ENCODE data around the gene SAP30BP.

DNA sequence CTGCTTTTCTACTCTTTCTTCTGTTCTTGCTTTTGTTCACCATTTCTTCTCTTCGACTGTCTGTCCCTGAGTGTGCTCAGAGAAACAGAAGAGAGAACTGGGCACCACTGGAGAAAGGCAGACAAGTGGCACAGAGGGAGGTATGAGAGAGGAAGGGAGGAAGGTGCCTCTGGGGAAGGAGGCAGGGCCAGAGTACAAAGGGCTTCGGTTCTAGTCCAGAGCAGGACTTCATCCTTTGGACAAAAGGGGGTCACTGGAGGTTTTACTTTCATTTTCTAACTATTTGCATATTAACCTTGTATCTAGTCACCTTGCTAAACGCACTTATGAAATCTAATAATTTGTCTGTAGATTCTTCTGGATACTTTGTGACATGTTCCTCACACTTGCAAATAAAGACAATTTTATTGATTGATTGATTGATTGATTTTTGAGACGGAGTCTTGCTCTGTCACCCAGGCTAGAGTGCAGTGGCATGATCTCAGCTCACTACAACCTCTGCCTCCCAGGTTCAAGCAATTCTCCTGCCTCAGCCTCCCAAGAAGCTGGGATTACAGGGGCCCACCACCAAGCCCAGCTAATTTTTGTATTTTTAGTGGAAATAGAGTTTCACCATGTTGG, 67.6 kb downstream of the SAP30BP start:
- TF ChIP-seq, protein P1, sequence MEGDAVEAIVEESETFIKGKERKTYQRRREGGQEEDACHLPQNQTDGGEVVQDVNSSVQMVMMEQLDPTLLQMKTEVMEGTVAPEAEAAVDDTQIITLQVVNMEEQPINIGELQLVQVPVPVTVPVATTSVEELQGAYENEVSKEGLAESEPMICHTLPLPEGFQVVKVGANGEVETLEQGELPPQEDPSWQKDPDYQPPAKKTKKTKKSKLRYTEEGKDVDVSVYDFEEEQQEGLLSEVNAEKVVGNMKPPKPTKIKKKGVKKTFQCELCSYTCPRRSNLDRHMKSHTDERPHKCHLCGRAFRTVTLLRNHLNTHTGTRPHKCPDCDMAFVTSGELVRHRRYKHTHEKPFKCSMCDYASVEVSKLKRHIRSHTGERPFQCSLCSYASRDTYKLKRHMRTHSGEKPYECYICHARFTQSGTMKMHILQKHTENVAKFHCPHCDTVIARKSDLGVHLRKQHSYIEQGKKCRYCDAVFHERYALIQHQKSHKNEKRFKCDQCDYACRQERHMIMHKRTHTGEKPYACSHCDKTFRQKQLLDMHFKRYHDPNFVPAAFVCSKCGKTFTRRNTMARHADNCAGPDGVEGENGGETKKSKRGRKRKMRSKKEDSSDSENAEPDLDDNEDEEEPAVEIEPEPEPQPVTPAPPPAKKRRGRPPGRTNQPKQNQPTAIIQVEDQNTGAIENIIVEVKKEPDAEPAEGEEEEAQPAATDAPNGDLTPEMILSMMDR (IDR thresholded peaks at IDR 0.05) = no peak
- TF ChIP-seq ZFX (IDR thresholded peaks at IDR 0.05; ENCODE audit: borderline replicate concordance) = no peak

Measured in 22Rv1 (cell line).